Activated T-cell treated with anti-CD3 and anti-CD28 coated beads, Interleukin-2, amount 50 U/mL, for 72 hours (primary cell): ENCODE results near the gene TBC1D2B. TPM values are rescaled to one million over a fixed set of nuclear protein-coding genes. Genes with fewer than 3 reads are reported as not detected.
A peak's percentile ranks its signal among the peaks of the same experiment; 100 is the strongest.
"Not testable (repeated sequence)": the region's sequence is repeated elsewhere in the genome, so short reads cannot be mapped to it uniquely, and the experiment has no call there.

Experiments
- ATAC-seq, 2 donors: fragments of 150-1000 bp; cut with Tn5 transposase; replicated peaks in 1 of 2; 2 replicates each; pipeline ENCODE4 v1.10.0; 2021; ENCODE audit warnings: moderate library complexity in 2 of 2, mild to moderate bottlenecking in 1 of 2
- DNase-seq, 2 donors: peaks; one replicate each; pipeline ENCODE4 v3.0.0; 2021 to 2022; ENCODE audit warnings: mixed read lengths in 1 of 2
- H3K27ac Mint-ChIP-seq: one replicate; pipeline ENCODE4 v1.8.0; 2022; ENCODE audit warnings: mild to moderate bottlenecking, moderate library complexity, mixed read lengths
- H3K27me3 Mint-ChIP-seq: one replicate; pipeline ENCODE4 v1.8.0; 2022; ENCODE audit warnings: low read depth, mixed read lengths
- H3K36me3 Mint-ChIP-seq, 2 donors: one replicate each; pipeline ENCODE4 v1.8.0; 2022; ENCODE audit warnings: mixed read lengths in 2 of 2, mild to moderate bottlenecking in 1 of 2; ENCODE audit not compliant: insufficient read depth in 2 of 2
- H3K4me1 Mint-ChIP-seq: one replicate; pipeline ENCODE4 v1.8.0; 2022; ENCODE audit warnings: low read depth, mixed read lengths
- H3K4me3 Mint-ChIP-seq, 2 donors: one replicate each; pipeline ENCODE4 v1.8.0; 2022; ENCODE audit warnings: mild to moderate bottlenecking in 2 of 2, mixed read lengths in 2 of 2, moderate library complexity in 2 of 2
- H3K9me3 Mint-ChIP-seq, 2 donors: one replicate each; pipeline ENCODE4 v1.8.0; 2022; ENCODE audit warnings: mixed read lengths in 2 of 2
- total RNA-seq, 2 donors: library from RNA; stranded (reverse); gene quantifications; one replicate each; pipeline ENCODE4 v1.2.3, GENCODE V29; 2022

Gene TBC1D2B
- total RNA-seq, 2 donors from 2014 or later = 67.8 to 75.0 TPM

GRCh38 chr15:77966540-77967234 lies 110.8 kb downstream of the TBC1D2B start:
- H3K27ac Mint-ChIP-seq = no peak overlapping the region
- H3K4me3 Mint-ChIP-seq = no peak overlapping the region
- H3K4me1 Mint-ChIP-seq = peaks cover 7% of the 10 kb centered on the region
- peaks cover 7% of the 10 kb centered on the region for H3K27me3 Mint-ChIP-seq
- peak; percentile 58 to 59 for ATAC-seq
- no peaks in the 10 kb centered on the region for H3K9me3 Mint-ChIP-seq
- peaks cover 2% of the 10 kb centered on the region in 2 donors for H3K36me3 Mint-ChIP-seq
- peak; percentile 45 to 63 for DNase-seq

GRCh38 chr15:77964193-77964592 lies 113.3 kb downstream of the TBC1D2B start:
- H3K36me3 Mint-ChIP-seq = peaks cover 0 to 2% of the 10 kb centered on the region in 2 donors

GRCh38 chr15:77959432-77959879 lies 118.1 kb downstream of the TBC1D2B start:
- DNase-seq (peak; percentile 78 to 86), ATAC-seq (peak; percentile 96 to 97)
- Mint-ChIP-seq H3K27me3 (peaks cover 46% of the 10 kb centered on the region), H3K4me1 (peaks cover 6% of the 10 kb centered on the region), H3K9me3 (no peaks in the 10 kb centered on the region), H3K27ac (peak overlapping the region; percentile 58), H3K4me3 (peak overlapping the region; percentile 47 to 77), H3K36me3 (no peaks in the 10 kb centered on the region)

More at GRCh38 chr15:77964193-77964592, 113.3 kb downstream of the TBC1D2B start:
- H3K4me1 Mint-ChIP-seq = peaks cover 7% of the 10 kb centered on the region
- ATAC-seq = no peak
- H3K27ac Mint-ChIP-seq = no peak overlapping the region
- DNase-seq = no peak
- H3K9me3 Mint-ChIP-seq = no peaks in the 10 kb centered on the region
- H3K4me3 Mint-ChIP-seq = no peak overlapping the region
- peaks cover 18% of the 10 kb centered on the region for H3K27me3 Mint-ChIP-seq

- peak in 1 of 2 donors; percentile 10 for ATAC-seq
- H3K9me3 Mint-ChIP-seq, DNase-seq, H3K27ac Mint-ChIP-seq, H3K36me3 Mint-ChIP-seq: not testable (repeated sequence)
- Mint-ChIP-seq H3K27me3 (peaks cover 46% of the 10 kb centered on the region), H3K4me3 (peak overlapping the region; percentile 41 to 77), H3K4me1 (peaks cover 12% of the 10 kb centered on the region)
These were observed 118.6 kb downstream of the TBC1D2B start for GRCh38 chr15:77958716-77959431.

- DNase-seq, H3K4me3 Mint-ChIP-seq, ATAC-seq, H3K9me3 Mint-ChIP-seq, H3K36me3 Mint-ChIP-seq, H3K27ac Mint-ChIP-seq: not testable (repeated sequence)
- Mint-ChIP-seq H3K4me1 (peaks cover 14% of the 10 kb centered on the region), H3K27me3 (peaks cover 43% of the 10 kb centered on the region)
These were observed 119.5 kb downstream of the TBC1D2B start for GRCh38 chr15:77958021-77958420.

GRCh38 chr15:77953926-77954325 lies 123.6 kb downstream of the TBC1D2B start:
- Mint-ChIP-seq H3K4me3 (peak overlapping the region; percentile 45 to 65), H3K27me3 (peaks cover 27% of the 10 kb centered on the region), H3K4me1 (peaks cover 14% of the 10 kb centered on the region), H3K27ac (peak overlapping the region; percentile 80)
- ATAC-seq (peak; percentile 91 to 92), DNase-seq (peak; percentile 61 to 68)
- H3K36me3 Mint-ChIP-seq, H3K9me3 Mint-ChIP-seq: not testable (repeated sequence)

GRCh38 chr15:77952928-77953446 lies 124.5 kb downstream of the TBC1D2B start:
- not testable (repeated sequence) for H3K27ac Mint-ChIP-seq, H3K9me3 Mint-ChIP-seq, H3K36me3 Mint-ChIP-seq, ATAC-seq
- Mint-ChIP-seq H3K27me3 (peaks cover 17% of the 10 kb centered on the region), H3K4me3 (peak overlapping the region in 1 of 2 donors; percentile 10), H3K4me1 (peaks cover 14% of the 10 kb centered on the region)
- DNase-seq = peak; percentile 18 to 46

GRCh38 chr15:77951105-77951786 lies 126.3 kb downstream of the TBC1D2B start:
- not testable (repeated sequence) for DNase-seq, H3K27ac Mint-ChIP-seq, H3K9me3 Mint-ChIP-seq, H3K4me3 Mint-ChIP-seq, ATAC-seq, H3K36me3 Mint-ChIP-seq
- Mint-ChIP-seq H3K4me1 (peaks cover 14% of the 10 kb centered on the region), H3K27me3 (peaks cover 17% of the 10 kb centered on the region)

- not testable (repeated sequence) for H3K27ac Mint-ChIP-seq, ATAC-seq, H3K4me3 Mint-ChIP-seq, DNase-seq, H3K36me3 Mint-ChIP-seq, H3K9me3 Mint-ChIP-seq
- H3K4me1 Mint-ChIP-seq = peaks cover 14% of the 10 kb centered on the region
- H3K27me3 Mint-ChIP-seq = peaks cover 17% of the 10 kb centered on the region
These were observed 127.0 kb downstream of the TBC1D2B start for GRCh38 chr15:77950470-77950869.

GRCh38 chr15:77945566-77945965 lies 131.9 kb downstream of the TBC1D2B start:
- Mint-ChIP-seq H3K9me3 (no peaks in the 10 kb centered on the region), H3K4me1 (no peaks in the 10 kb centered on the region), H3K36me3 (no peaks in the 10 kb centered on the region), H3K4me3 (no peak overlapping the region), H3K27ac (no peak overlapping the region), H3K27me3 (peaks cover 41% of the 10 kb centered on the region)
- no peak for DNase-seq
- ATAC-seq = no peak
